ENCODE data around the gene PGBD1.

DNA sequence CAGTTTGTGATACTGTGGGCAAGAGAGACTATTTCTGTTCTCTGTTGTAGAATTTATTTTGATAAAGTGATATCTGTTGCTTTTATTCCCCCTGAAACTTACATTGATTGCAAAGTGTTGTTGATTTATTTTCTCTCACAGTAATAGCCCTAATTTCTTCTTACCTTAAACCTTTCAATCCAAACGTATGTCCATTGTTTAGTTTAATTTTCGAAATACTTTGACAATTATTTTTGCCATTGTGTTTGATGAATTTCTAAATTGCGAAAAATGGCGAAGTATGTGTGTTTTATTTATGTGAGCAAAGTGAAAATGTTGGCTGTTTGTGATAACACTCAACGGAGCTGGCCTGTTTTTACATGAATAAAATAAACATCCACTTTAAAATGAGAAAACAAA, 14.8 kb upstream of the PGBD1 start:
- no peak for TF ChIP-seq EZH2phosphoT487 (IDR thresholded peaks at IDR 0.05; ENCODE audit: borderline replicate concordance, low read length)
- TF ChIP-seq, protein P1, sequence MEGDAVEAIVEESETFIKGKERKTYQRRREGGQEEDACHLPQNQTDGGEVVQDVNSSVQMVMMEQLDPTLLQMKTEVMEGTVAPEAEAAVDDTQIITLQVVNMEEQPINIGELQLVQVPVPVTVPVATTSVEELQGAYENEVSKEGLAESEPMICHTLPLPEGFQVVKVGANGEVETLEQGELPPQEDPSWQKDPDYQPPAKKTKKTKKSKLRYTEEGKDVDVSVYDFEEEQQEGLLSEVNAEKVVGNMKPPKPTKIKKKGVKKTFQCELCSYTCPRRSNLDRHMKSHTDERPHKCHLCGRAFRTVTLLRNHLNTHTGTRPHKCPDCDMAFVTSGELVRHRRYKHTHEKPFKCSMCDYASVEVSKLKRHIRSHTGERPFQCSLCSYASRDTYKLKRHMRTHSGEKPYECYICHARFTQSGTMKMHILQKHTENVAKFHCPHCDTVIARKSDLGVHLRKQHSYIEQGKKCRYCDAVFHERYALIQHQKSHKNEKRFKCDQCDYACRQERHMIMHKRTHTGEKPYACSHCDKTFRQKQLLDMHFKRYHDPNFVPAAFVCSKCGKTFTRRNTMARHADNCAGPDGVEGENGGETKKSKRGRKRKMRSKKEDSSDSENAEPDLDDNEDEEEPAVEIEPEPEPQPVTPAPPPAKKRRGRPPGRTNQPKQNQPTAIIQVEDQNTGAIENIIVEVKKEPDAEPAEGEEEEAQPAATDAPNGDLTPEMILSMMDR (conservative IDR thresholded peaks at IDR 0.05; ENCODE audit: low read depth, low read length), result no peak
